GM12875 (cell line): Measurements from ENCODE around the gene HM13.
"Not testable (repeated sequence)": the region's sequence is repeated elsewhere in the genome, so short reads cannot be mapped to it uniquely, and the experiment has no call there.

Experiments used
- H3K4me3 ChIP-seq: one replicate; pipeline ENCODE4 v1.5.1; 2011; ENCODE audit warnings: low read depth, low read length, control low read depth
- CTCF ChIP-seq: IDR thresholded peaks from 2 replicates; pipeline ENCODE4 v1.5.1; 2011; ENCODE audit warnings: low read depth, mild to moderate bottlenecking, control low read depth, inconsistent platforms, low read length, moderate library complexity, borderline replicate concordance; ENCODE audit not compliant: insufficient read depth

Gene HM13

GRCh38 chr20:31538326-31538725 is 24.1 kb downstream of the HM13 start:
- no peak for TF ChIP-seq CTCF
- H3K4me3 ChIP-seq = no peak overlapping the region

GRCh38 chr20:31539636-31540035 is 25.4 kb downstream of the HM13 start:
- H3K4me3 ChIP-seq = not testable (repeated sequence)

- no peak for TF ChIP-seq CTCF
- H3K4me3 ChIP-seq = no peak overlapping the region
Measured at GRCh38 chr20:31540406-31540805, 26.2 kb downstream of the HM13 start.

- no peak overlapping the region for H3K4me3 ChIP-seq
- TF ChIP-seq CTCF = no peak
Measured at GRCh38 chr20:31542201-31542842, 28.1 kb downstream of the HM13 start.

DNA sequence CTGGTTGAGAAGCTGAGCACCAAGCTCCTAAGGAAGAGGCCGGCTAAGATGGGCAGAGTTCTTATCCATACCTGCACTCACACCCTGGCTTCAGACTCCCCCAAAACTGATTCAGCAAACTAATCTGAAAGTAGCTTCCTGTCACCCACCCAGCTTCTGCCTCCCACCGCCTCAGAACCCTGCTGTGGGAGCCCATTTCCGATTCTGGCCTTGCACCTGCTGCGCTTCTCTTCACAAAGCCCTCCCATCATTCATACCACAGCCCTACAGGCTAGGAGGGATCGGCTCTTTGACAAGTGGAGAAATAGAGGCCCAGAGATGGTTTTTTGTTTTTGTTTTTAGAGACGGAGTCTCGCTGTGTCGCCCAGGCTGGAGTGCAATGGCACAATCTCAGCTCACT is 28.7 kb downstream of the HM13 start:
- no peak for TF ChIP-seq CTCF
- H3K4me3 ChIP-seq = no peak overlapping the region

GRCh38 chr20:31543966-31544598 is 29.8 kb downstream of the HM13 start:
- no peak for TF ChIP-seq CTCF
- no peak overlapping the region for H3K4me3 ChIP-seq

DNA sequence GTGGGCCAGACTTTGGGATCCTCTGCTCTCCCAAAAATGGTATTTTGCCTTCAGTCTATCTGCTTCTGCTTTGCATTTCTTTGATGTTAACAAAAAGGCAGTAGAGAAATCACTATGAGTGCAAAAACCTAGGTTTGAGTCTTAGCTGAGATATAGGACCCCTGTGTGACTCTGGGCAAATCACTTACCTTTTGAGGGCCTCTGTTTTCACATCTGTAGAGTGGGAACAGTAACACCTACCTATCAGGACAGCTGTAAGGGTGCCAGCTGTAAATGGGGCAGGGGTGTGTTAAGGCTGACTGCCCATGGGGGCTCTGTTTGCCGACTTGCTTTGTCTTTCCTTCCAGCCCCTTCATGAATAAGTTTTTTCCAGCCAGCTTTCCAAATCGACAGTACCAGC is 30.4 kb downstream of the HM13 start:
- no peak for TF ChIP-seq CTCF
- no peak overlapping the region for H3K4me3 ChIP-seq

GRCh38 chr20:31545621-31546040 is 31.4 kb downstream of the HM13 start:
- not testable (repeated sequence) for H3K4me3 ChIP-seq
